ENCODE results near the gene IL17RB. TPM values are rescaled to one million over a fixed set of nuclear protein-coding genes. Genes with fewer than 3 reads are reported as not detected.

Gene IL17RB
- total RNA-seq, 1 donor from 2014 or later: 10.5 TPM

- no peak for DNase-seq (ENCODE audit: extremely low spot score, unreplicated experiment)
- Mint-ChIP-seq H3K36me3 (peaks cover 17% of the 10 kb centered on the region), H3K9me3 (no peaks in the 10 kb centered on the region), H3K27ac (no peak overlapping the region), H3K4me3 (no peak overlapping the region), H3K27me3 (no peaks in the 10 kb centered on the region), H3K4me1 (ENCODE audit: unreplicated experiment) (no peaks in the 10 kb centered on the region)
- TF ChIP-seq CTCF (conservative IDR thresholded peaks at IDR 0.05): no peak
These were observed 13.8 kb downstream of the IL17RB start for GRCh38 chr3:53860196-53860595.

DNA sequence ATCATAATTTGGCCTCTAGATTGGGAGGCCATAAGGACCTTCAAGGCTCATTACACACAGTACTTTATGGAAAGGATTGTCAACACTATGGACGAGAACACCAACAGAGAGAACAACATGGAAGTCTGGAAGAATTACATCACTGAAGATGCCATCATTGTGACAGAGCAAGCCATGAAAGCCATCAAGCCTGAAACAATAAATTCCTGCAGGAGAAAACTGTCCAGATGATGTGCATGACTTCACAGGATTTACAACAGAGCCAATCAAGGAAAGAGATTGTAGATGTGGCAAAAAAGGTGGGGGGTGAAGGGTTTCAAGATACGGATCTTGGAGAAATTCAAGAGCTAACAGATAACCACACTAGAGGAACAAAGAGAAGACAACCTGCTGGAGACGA, 15.9 kb downstream of the IL17RB start:
- TF ChIP-seq CTCF (conservative IDR thresholded peaks at IDR 0.05): no peak
- Mint-ChIP-seq H3K4me1 (ENCODE audit: unreplicated experiment) (no peaks in the 10 kb centered on the region), H3K4me3 (no peak overlapping the region), H3K36me3 (peaks cover 17% of the 10 kb centered on the region), H3K9me3 (no peaks in the 10 kb centered on the region), H3K27me3 (no peaks in the 10 kb centered on the region), H3K27ac (no peak overlapping the region)
- no peak for DNase-seq (ENCODE audit: extremely low spot score, unreplicated experiment)

- Mint-ChIP-seq H3K4me1 (ENCODE audit: unreplicated experiment) (no peaks in the 10 kb centered on the region), H3K27me3 (no peaks in the 10 kb centered on the region), H3K9me3 (no peaks in the 10 kb centered on the region), H3K27ac (no peak overlapping the region), H3K4me3 (no peak overlapping the region), H3K36me3 (peaks cover 17% of the 10 kb centered on the region)
- no peak for TF ChIP-seq CTCF (conservative IDR thresholded peaks at IDR 0.05)
- no peak for DNase-seq (ENCODE audit: extremely low spot score, unreplicated experiment)
These were observed 16.8 kb downstream of the IL17RB start for GRCh38 chr3:53863145-53863544.

DNA sequence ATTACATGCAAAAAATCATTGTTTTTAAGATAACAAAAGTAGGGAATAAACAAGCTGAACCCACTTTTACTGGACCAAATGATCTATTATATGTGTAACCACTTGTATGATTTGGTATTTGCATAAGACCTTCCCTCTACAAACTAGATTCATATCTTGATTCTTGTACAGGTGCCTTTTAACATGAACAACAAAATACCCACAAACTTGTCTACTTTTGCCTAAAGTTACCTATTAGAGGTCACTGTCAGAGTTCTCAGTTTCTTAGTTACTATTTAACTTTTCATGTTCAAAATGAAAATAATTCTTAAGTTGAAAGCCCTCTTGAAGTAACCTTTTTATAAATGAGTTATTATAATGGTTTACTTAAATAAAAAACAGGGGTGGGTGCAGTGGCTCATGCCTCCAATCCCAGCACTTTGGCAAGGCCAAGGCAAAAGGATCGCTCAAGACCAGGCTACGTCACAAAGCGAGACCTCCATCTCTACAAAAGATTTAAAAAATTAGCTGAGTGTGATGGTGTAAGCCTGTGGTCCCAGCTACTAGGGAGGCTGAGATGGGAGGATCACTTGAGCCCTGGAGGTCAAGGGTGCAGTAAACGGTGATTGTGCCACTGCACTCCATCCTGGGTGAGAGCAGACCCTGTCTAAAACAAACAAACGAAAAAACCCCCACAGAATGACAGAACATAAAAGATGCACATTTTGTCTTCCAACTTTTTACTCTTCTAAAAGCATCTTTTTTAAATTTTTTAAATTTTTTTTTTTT, 19.5 kb downstream of the IL17RB start:
- H3K4me1 Mint-ChIP-seq (ENCODE audit: unreplicated experiment): no peaks in the 10 kb centered on the region
- no peak for DNase-seq (ENCODE audit: extremely low spot score, unreplicated experiment)
- H3K36me3 Mint-ChIP-seq: peaks cover 23% of the 10 kb centered on the region
- no peak overlapping the region for H3K4me3 Mint-ChIP-seq
- no peak overlapping the region for H3K27ac Mint-ChIP-seq
- no peaks in the 10 kb centered on the region for H3K9me3 Mint-ChIP-seq
- no peak for TF ChIP-seq CTCF (conservative IDR thresholded peaks at IDR 0.05)
- no peaks in the 10 kb centered on the region for H3K27me3 Mint-ChIP-seq

- TF ChIP-seq CTCF (conservative IDR thresholded peaks at IDR 0.05): no peak
- Mint-ChIP-seq H3K4me3 (peak overlapping the region; percentile 98), H3K4me1 (ENCODE audit: unreplicated experiment) (peaks cover 19% of the 10 kb centered on the region), H3K27ac (peak overlapping the region; percentile 84), H3K36me3 (peaks cover 31% of the 10 kb centered on the region), H3K27me3 (no peaks in the 10 kb centered on the region), H3K9me3 (no peaks in the 10 kb centered on the region)
- DNase-seq (ENCODE audit: extremely low spot score, unreplicated experiment): no peak
These were observed 34.3 kb downstream of the IL17RB start for GRCh38 chr3:53880396-53881345.

All from type B pancreatic cell (in vitro differentiated cells).